Smooth muscle cell (in vitro differentiated cells): ENCODE data around the gene TCEAL4. TPM values are rescaled to one million over a fixed set of nuclear protein-coding genes. Genes with fewer than 3 reads are reported as not detected.
"Not testable (repeated sequence)": the region's sequence is repeated elsewhere in the genome, so short reads cannot be mapped to it uniquely, and the experiment has no call there.

ENCODE experiments used
- DNase-seq: peaks from one replicate; lab custom pipeline; 2025; ENCODE audit not compliant: unreplicated experiment; lab: John Stamatoyannopoulos, UW
- H2AFZ ChIP-seq: fragments of 200-600 bp; sonication (generic); 2 replicates; pipeline ENCODE4 v1.6.0; 2016; ENCODE audit warnings: antibody characterized with exemption, low read depth, mild to moderate bottlenecking
- H3F3A ChIP-seq: fragments of 200-600 bp; sonication (generic); 2 replicates; pipeline ENCODE4 v1.6.0; 2017; ENCODE audit warnings: antibody characterized with exemption, low read depth
- H3K27ac ChIP-seq: fragments of 200-600 bp; sonication (generic); 2 replicates; pipeline ENCODE4 v1.5.1; 2016; ENCODE audit warnings: low read depth, mild to moderate bottlenecking
- H3K27me3 ChIP-seq: fragments of 200-600 bp; sonication (generic); 2 replicates; pipeline ENCODE4 v1.6.1; 2016; ENCODE audit warnings: low read depth, mild to moderate bottlenecking
- H3K36me3 ChIP-seq: fragments of 200-600 bp; sonication (generic); 2 replicates; pipeline ENCODE4 v1.5.1; 2016; ENCODE audit warnings: low read depth
- H3K4me1 ChIP-seq: fragments of 200-600 bp; sonication (generic); 2 replicates; pipeline ENCODE4 v1.5.1; 2016; ENCODE audit warnings: low read depth
- H3K4me2 ChIP-seq: fragments of 200-600 bp; sonication (generic); 2 replicates; pipeline ENCODE4 v1.6.0; 2016; ENCODE audit warnings: mild to moderate bottlenecking
- H3K4me3 ChIP-seq: fragments of 200-600 bp; sonication (generic); 2 replicates; pipeline ENCODE4 v1.5.1; 2016; ENCODE audit warnings: mild to moderate bottlenecking
- H3K79me2 ChIP-seq: fragments of 200-600 bp; sonication (generic); 2 replicates; pipeline ENCODE4 v1.6.0; 2016; ENCODE audit warnings: low read depth, mild to moderate bottlenecking
- H3K9ac ChIP-seq: fragments of 200-600 bp; sonication (generic); 2 replicates; pipeline ENCODE4 v1.6.0; 2016; ENCODE audit warnings: low read depth
- H3K9me3 ChIP-seq: fragments of 200-600 bp; sonication (generic); replicated peaks from 2 replicates; pipeline ENCODE4 v1.5.1; 2016; ENCODE audit warnings: low read depth
- H4K20me1 ChIP-seq: fragments of 200-600 bp; sonication (generic); 2 replicates; pipeline ENCODE4 v1.6.0; 2016; ENCODE audit warnings: low read depth
- WGBS: methylation state at CpG from one replicate; pipeline ENCODE4 v1.1.7; 2016; ENCODE audit warnings: low lambda C conversion rate; 5-methylcytosine and 5-hydroxymethylcytosine counted together
- polyA plus RNA-seq: library from polyadenylated mRNA; unstranded; fragments of >200 nt; fragmentation: Nextera tagmentation; extraction: Ambion mirVana; gene quantifications from 2 replicates; pipeline ENCODE4 v1.2.1, GENCODE V29; 2016
- total RNA-seq: library from RNA; depleted of rRNA; stranded (reverse); fragments of >200 nt; gene quantifications from 2 replicates; pipeline ENCODE4 v1.2.3, GENCODE V29; 2014
- TF ChIP-seq, protein P1 (sequence below): fragments of 200-600 bp; sonication (generic); IDR thresholded peaks from 2 replicates; pipeline ENCODE4 v1.5.1; 2017; ENCODE audit warnings: borderline replicate concordance, mild to moderate bottlenecking, antibody characterized with exemption; ENCODE audit not compliant: insufficient read depth, poor library complexity, severe bottlenecking

Gene TCEAL4
- total and polyA plus RNA-seq, 2 experiments from 2014 or later, result 40.2 to 76.2 TPM

DNA sequence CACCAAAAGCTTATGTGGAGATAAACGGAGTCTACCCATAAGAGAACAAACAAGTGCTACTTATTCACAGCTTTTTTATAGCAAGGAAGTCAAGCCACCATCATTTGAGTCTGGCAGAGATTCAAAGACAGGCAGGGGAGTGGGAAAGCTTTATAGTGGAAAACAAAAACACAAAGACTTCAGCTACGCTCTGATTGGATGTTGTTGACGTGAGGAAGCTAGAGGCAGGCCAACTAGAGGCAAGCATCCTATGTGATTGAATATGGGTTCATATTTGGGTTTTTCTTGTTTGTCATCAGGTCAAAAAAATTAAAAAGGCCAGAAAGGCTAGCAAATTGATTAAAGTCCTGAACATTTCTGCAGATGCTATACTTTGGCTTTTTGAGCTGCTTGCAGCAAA, 719 bp upstream of the TCEAL4 start:
- no peaks in the 10 kb centered on the region for H3K4me1 ChIP-seq
- H3K4me3 ChIP-seq, result peak overlapping the region; percentile 79
- peak overlapping the region; percentile 90 for H3K4me2 ChIP-seq
- no peak overlapping the region for H3K27ac ChIP-seq
- no peaks in the 10 kb centered on the region for H3F3A ChIP-seq
- H4K20me1 ChIP-seq, result no peaks in the 10 kb centered on the region
- H3K9ac ChIP-seq, result no peak overlapping the region
- WGBS, result 76% methylated on average over 3 of the region's 3 CpGs
- H3K79me2 ChIP-seq, result no peaks in the 10 kb centered on the region
- TF ChIP-seq, protein P1, sequence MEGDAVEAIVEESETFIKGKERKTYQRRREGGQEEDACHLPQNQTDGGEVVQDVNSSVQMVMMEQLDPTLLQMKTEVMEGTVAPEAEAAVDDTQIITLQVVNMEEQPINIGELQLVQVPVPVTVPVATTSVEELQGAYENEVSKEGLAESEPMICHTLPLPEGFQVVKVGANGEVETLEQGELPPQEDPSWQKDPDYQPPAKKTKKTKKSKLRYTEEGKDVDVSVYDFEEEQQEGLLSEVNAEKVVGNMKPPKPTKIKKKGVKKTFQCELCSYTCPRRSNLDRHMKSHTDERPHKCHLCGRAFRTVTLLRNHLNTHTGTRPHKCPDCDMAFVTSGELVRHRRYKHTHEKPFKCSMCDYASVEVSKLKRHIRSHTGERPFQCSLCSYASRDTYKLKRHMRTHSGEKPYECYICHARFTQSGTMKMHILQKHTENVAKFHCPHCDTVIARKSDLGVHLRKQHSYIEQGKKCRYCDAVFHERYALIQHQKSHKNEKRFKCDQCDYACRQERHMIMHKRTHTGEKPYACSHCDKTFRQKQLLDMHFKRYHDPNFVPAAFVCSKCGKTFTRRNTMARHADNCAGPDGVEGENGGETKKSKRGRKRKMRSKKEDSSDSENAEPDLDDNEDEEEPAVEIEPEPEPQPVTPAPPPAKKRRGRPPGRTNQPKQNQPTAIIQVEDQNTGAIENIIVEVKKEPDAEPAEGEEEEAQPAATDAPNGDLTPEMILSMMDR, result no peak
- no peak for DNase-seq
- no peaks in the 10 kb centered on the region for H3K36me3 ChIP-seq
- no peaks in the 10 kb centered on the region for H3K9me3 ChIP-seq
- peak overlapping the region; percentile 96 for H2AFZ ChIP-seq
- peaks cover 4% of the 10 kb centered on the region for H3K27me3 ChIP-seq

DNA sequence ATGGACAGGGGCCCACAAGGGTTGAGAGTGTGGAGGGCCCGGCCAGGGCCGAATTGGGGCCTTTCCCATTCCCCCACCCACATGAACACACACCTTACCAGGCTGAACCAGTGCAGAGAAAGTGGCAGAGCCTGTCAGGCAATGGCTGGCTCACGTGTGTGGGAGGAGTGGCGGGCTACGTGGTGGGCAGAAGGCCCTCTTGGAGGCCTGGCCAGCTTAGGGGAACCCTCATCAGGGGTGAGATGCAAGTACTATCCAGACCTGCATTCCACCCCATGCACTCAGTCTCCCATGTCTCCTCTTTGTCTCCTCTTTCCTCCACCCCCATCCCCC, 965 bp downstream of the TCEAL4 start:
- no peak for DNase-seq
- peak overlapping the region; percentile 57 for H3K9ac ChIP-seq
- H2AFZ ChIP-seq, result peak overlapping the region; percentile 96
- no peaks in the 10 kb centered on the region for H3F3A ChIP-seq
- WGBS, result 46% methylated on average over 5 of the region's 5 CpGs
- peak overlapping the region; percentile 90 for H3K4me2 ChIP-seq
- H3K27ac ChIP-seq, result peak overlapping the region; percentile 19
- H3K27me3 ChIP-seq, result no peaks in the 10 kb centered on the region
- no peaks in the 10 kb centered on the region for H3K79me2 ChIP-seq
- H3K36me3 ChIP-seq, result no peaks in the 10 kb centered on the region
- no peaks in the 10 kb centered on the region for H3K4me1 ChIP-seq
- peak overlapping the region; percentile 79 for H3K4me3 ChIP-seq
- no peaks in the 10 kb centered on the region for H3K9me3 ChIP-seq
- H4K20me1 ChIP-seq, result no peaks in the 10 kb centered on the region
- TF ChIP-seq, protein P1, result no peak

DNA sequence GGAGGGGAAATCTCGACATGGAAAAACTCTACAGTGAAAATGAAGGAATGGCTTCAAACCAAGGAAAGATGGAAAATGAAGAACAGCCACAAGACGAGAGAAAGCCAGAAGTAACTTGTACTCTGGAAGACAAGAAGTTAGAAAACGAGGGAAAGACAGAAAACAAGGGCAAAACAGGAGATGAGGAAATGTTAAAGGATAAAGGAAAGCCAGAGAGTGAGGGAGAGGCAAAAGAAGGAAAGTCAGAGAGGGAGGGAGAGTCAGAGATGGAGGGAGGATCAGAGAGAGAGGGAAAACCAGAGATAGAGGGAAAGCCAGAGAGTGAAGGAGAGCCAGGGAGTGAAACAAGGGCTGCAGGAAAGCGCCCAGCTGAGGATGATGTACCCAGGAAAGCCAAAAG, 1.3 kb downstream of the TCEAL4 start:
- no peaks in the 10 kb centered on the region for H3F3A ChIP-seq
- no peaks in the 10 kb centered on the region for H3K27me3 ChIP-seq
- H3K36me3 ChIP-seq, result no peaks in the 10 kb centered on the region
- H3K4me3 ChIP-seq, result peak overlapping the region; percentile 79
- TF ChIP-seq, protein P1, result no peak
- DNase-seq, result no peak
- H3K79me2 ChIP-seq, result no peaks in the 10 kb centered on the region
- H3K9ac ChIP-seq, result no peak overlapping the region
- 83% methylated on average over 4 of the region's 4 CpGs for WGBS
- H3K27ac ChIP-seq, result no peak overlapping the region
- H2AFZ ChIP-seq, result no peak overlapping the region
- peak overlapping the region; percentile 90 for H3K4me2 ChIP-seq
- H4K20me1 ChIP-seq, result no peaks in the 10 kb centered on the region
- no peaks in the 10 kb centered on the region for H3K4me1 ChIP-seq
- H3K9me3 ChIP-seq, result no peaks in the 10 kb centered on the region

DNA sequence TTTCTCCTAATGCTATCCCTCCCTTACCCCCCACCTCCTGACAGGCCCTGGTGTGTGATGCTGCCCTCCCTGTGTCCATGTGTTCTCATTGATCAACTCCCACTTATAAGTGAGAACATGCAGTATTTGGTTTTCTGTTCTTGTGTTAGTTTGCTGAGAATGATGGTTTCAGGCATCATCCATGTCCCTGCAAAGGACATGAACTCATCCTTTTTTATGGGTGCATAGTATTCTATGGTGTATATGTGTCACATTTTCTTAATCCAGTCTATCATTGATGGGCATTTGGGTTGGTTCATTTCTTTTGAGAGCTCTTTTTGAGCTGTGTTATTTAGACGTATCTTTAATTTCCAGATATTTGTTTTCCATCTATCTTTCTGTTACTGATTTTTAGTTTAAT, 7.0 kb downstream of the TCEAL4 start:
- H3K9me3 ChIP-seq, H3K79me2 ChIP-seq, H3F3A ChIP-seq, H3K27ac ChIP-seq, DNase-seq, H3K9ac ChIP-seq, H2AFZ ChIP-seq, H3K27me3 ChIP-seq, H3K4me3 ChIP-seq, H3K36me3 ChIP-seq, H4K20me1 ChIP-seq, H3K4me2 ChIP-seq, H3K4me1 ChIP-seq: not testable (repeated sequence)
- 95% methylated on average over 1 of the region's 1 CpG for WGBS

DNA sequence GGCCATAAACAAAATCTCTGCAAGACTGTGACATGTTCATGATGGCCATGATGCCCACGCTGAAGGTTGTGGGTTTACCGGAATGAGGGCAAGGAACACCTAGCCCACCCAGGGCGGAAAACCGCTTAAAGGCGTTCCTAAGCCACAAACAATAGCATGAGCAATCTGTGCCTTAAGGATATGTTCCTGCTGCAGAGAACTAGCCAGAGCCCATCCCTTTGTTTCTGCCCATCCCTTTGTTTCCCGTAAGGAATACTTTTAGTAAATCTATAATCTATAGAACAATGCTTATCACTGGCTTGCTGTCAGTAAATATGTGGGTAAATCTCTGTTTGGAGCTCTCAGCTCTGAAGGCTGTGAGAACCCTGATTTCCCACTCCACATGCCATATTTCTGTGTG, 9.9 kb downstream of the TCEAL4 start:
- H3K27ac ChIP-seq, H3F3A ChIP-seq, H2AFZ ChIP-seq, H3K9me3 ChIP-seq, H4K20me1 ChIP-seq, DNase-seq, H3K36me3 ChIP-seq, H3K4me3 ChIP-seq, H3K9ac ChIP-seq, H3K4me2 ChIP-seq, H3K4me1 ChIP-seq, H3K79me2 ChIP-seq, H3K27me3 ChIP-seq: not testable (repeated sequence)
- 93% methylated on average over 6 of the region's 6 CpGs for WGBS
